ENCODE data around the gene ETV1.

DNA sequence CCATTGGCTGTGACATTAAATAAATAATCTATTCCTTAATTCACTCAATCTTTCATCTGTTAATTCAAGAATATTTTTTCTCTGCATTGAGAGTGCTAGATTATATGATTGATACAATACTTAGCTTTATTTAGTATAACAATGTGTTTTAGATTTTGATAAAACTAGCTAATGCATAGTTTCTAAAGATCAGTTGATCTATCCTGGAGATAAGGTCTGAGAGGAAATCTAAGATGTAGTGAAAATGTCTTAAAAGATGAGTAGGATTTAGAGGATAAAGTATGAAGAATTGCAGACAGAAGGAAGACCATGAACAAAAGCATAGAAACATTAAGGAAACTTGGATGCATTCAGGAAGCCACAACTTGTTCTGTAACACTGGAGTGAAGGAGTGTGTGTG is 110.3 kb downstream of the ETV1 start:
- no peak for TF ChIP-seq POLR2AphosphoS5 (IDR thresholded peaks at IDR 0.05; ENCODE audit: low read depth, low read length)
- no peak for TF ChIP-seq POLR2A (IDR thresholded peaks at IDR 0.05; ENCODE audit: low read depth, low read length)
- TF ChIP-seq TAF1 (IDR thresholded peaks at IDR 0.05; ENCODE audit: low read depth, low read length), result no peak
- TF ChIP-seq SPI1 (IDR thresholded peaks at IDR 0.05; ENCODE audit: low read depth, low read length), result no peak
- TF ChIP-seq PAX5 (IDR thresholded peaks at IDR 0.05; ENCODE audit: insufficient read depth, low read length, severe bottlenecking), result no peak

All from GM12891 (cell line).